Measurements from ENCODE around the gene KCNK10. TPM values are rescaled to one million over a fixed set of nuclear protein-coding genes. Genes with fewer than 3 reads are reported as not detected.

Gene KCNK10
- total RNA-seq: not detected in 2 replicates

DNA sequence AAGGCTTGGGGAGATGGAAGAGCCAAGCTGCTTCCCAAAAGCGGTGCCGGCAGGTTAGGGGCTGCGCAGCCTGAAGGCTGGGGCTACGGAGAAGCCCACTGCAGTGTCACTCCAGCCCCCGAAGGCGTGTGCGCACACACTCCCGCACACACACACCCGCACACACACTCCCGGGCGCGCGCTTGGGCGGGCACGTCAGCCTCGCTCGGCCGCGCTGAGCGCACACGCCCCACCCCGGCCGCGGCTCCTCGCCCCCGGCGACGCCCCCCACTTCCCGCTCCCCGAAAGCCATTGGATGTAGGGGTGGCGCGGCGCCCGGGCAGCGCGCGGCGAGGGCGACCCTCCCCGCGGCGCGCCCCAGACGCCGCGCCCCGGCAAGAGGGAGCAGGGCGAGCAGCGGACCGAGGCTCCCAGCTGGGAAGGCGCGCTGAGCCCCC, at the start of gene KCNK10:
KCNK10 (minus strand) TSS at position 184 of the 437 bp plus-strand sequence. CDS start 471 bp downstream, outside the sequence.

Other genes with a start within 250 kb of the KCNK10 start
- 6.5 and 11.5 TPM in 2 replicates for gene SPATA7, start 62.4 kb upstream of the KCNK10 start, total RNA-seq
- gene PTPN21, start 231.7 kb upstream of the KCNK10 start, total RNA-seq: 5.3 TPM in 2 replicates
- gene ZC3H14, start 239.8 kb upstream of the KCNK10 start, total RNA-seq: 40.4 and 56.4 TPM in 2 replicates

Measured in dermis lymphatic vessel endothelial cell (primary cell).